NT2/D1 (cell line): ENCODE data around the gene MCCD1.

ENCODE experiments used
- SUZ12 ChIP-seq: IDR thresholded peaks from 2 replicates; pipeline ENCODE4 v1.6.1; 2011; ENCODE audit not compliant: insufficient read length, insufficient read depth; ENCODE audit errors: extremely low read depth
- YY1 ChIP-seq: IDR thresholded peaks from 2 replicates; pipeline ENCODE4 v1.6.1; 2011; ENCODE audit not compliant: insufficient read length, insufficient read depth
- ZNF274 ChIP-seq: IDR thresholded peaks from 2 replicates; pipeline ENCODE4 v1.6.1; 2011; ENCODE audit warnings: mild to moderate bottlenecking, low read depth, low read length

- TF ChIP-seq YY1 (no peak), SUZ12 (no peak), ZNF274 (no peak)
Observed at GRCh38 chr6:31558318-31558625, 29.5 kb downstream of the MCCD1 start.
